Measurements from ENCODE around the gene INS. TPM values are rescaled to one million over a fixed set of nuclear protein-coding genes. Genes with fewer than 3 reads are reported as not detected.
A peak's percentile ranks its signal among the peaks of the same experiment; 100 is the strongest.

Gene INS
- total and polyA plus RNA-seq, 2 of the 8 experiments (the other 6 are each of a cell fraction or from before 2014, with no cell fraction given): not detected

GRCh38 chr11:2197771-2198520, 36.9 kb upstream of the INS start:
- Histone ChIP-seq H3K4me1 (replicated peaks in 1 of 4; ENCODE audit: control insufficient read depth in 3 of 4, insufficient read depth in 4 of 4, low read length in 3 of 4) (no peaks in the 10 kb centered on the region; a peak in 1 of 7 replicates), H2BK12ac (ENCODE audit: low read depth, low read length) (no peak overlapping the region), H3K27me3 (replicated peaks in 1 of 4; ENCODE audit: control insufficient read depth in 3 of 4, extremely low read depth in 1 of 4, insufficient read depth in 3 of 4, low read length in 3 of 4) (no peaks in the 10 kb centered on the region; a peak in 1 of 7 replicates), H3K4me2 (ENCODE audit: insufficient read depth in 1 of 2, low read depth in 2 of 2, low read length in 2 of 2) (no peak overlapping the region), H4K91ac (replicated peaks; ENCODE audit: insufficient read length, low read length) (peak overlapping the region; percentile 65), H3K14ac (ENCODE audit: insufficient read length) (no peak overlapping the region), H3K23ac (ENCODE audit: insufficient read length) (no peak overlapping the region), H3K27ac (ENCODE audit: low read depth, low read length) (no peak overlapping the region), H3K79me2 (ENCODE audit: control insufficient read depth in 1 of 2, insufficient read depth in 2 of 2, low read length in 2 of 2) (no peaks in the 10 kb centered on the region), H3K79me1 (ENCODE audit: low read depth, low read length) (no peaks in the 10 kb centered on the region), H2BK120ac (replicated peaks; ENCODE audit: low read depth, low read length) (no peak overlapping the region), H4K8ac (ENCODE audit: extremely low read depth, insufficient read depth, low read length) (no peak overlapping the region), H3K4me3 (ENCODE audit: extremely low read depth in 1 of 4, insufficient read depth in 2 of 4, low read depth in 3 of 4, low read length in 4 of 4) (no peak overlapping the region), H2BK15ac (ENCODE audit: low read length) (no peak overlapping the region), H2AFZ (ENCODE audit: low read length) (no peak overlapping the region), H3K18ac (ENCODE audit: extremely low read depth, low read length) (no peak overlapping the region), H3K9me3 (ENCODE audit: insufficient read depth in 2 of 2, low read depth in 1 of 2, low read length in 1 of 2) (no peaks in the 10 kb centered on the region), H4K5ac (ENCODE audit: insufficient read length, low read depth, low read length) (no peak overlapping the region), H3K4ac (replicated peaks; ENCODE audit: insufficient read length, low read depth, low read length) (peak overlapping the region; percentile 69), H3K9ac (replicated peaks in 1 of 4; ENCODE audit: extremely low read depth in 1 of 4, low read depth in 3 of 4, low read length in 3 of 4) (no peak overlapping the region), H3K56ac (replicated peaks; ENCODE audit: insufficient read length, low read depth, low read length) (no peak overlapping the region), H4K20me1 (replicated peaks in 1 of 2; ENCODE audit: control insufficient read depth in 1 of 2, insufficient read depth in 2 of 2, low read length in 2 of 2) (peaks cover 0 to 1% of the 10 kb centered on the region in 2 experiments), H3K36me3 (ENCODE audit: control insufficient read depth in 2 of 4, insufficient read depth in 4 of 4, low read length in 3 of 4) (no peaks in the 10 kb centered on the region), H2BK20ac (ENCODE audit: low read length) (no peak overlapping the region), H2BK5ac (ENCODE audit: low read depth, low read length) (no peak overlapping the region), H3K23me2 (ENCODE audit: low read depth, low read length) (peaks cover 3% of the 10 kb centered on the region; the same call in 1 of the 2 replicates), H2AK5ac (ENCODE audit: low read depth, low read length) (no peak overlapping the region)
- DNase-seq (ENCODE audit: low read depth in 1 of 2, low spot score in 2 of 2) (no peak), FAIRE-seq (no peak)
- POLR2A ChIA-PET (ENCODE audit: partially characterized antibody): no interaction called here
- TF ChIP-seq RAD21 (IDR thresholded peaks at IDR 0.05 in 1 of 2, conservative IDR thresholded peaks at IDR 0.05 in 1 of 2; ENCODE audit: low read depth in 2 of 2, low read length in 2 of 2) (peak in 1 of 2 experiments; percentile 8; a peak in 2 of 4 replicates), FOSL1 (IDR thresholded peaks at IDR 0.05; ENCODE audit: insufficient read depth, low read depth, low read length) (no peak)
- CTCF ChIA-PET (ENCODE audit: partially characterized antibody): interaction anchor here (0.6 to 8.6 kb wide), 26 partner anchors 10 to 1015 kb away, joined by 3 to 248 read pairs (median 4); partner anchors contain the start of genes C11orf21 and TSPAN32
- 93% methylated on average over 27 of the region's 28 CpGs; no CpG with 5 or more reads in 1 of the 2 experiments for WGBS, 2 experiments (ENCODE audit: extremely low coverage in 1 of 2, insufficient coverage in 1 of 2, insufficient read length in 1 of 2, insufficient replicate concordance in 2 of 2, low coverage in 1 of 2, low lambda C conversion rate in 2 of 2, missing lambda C conversion rate in 1 of 2)

All from H1 (cell line).